DND-41 (cell line): ENCODE data around the gene ACOXL.

ENCODE experiments used
- ATAC-seq: fragments of 200-7000 bp; cut with Tn5 transposase; 3 replicates; pipeline ENCODE4 v1.9.1; 2021; ENCODE audit warnings: low read depth; ENCODE audit not compliant: insufficient read depth
- DNase-seq: peaks from one replicate; pipeline ENCODE4 v3.0.0-alpha.2; 2020
- H2AFZ ChIP-seq: 2 replicates; pipeline ENCODE4 v1.6.0; 2012; ENCODE audit warnings: low read depth, low read length
- H3K27ac ChIP-seq: 2 replicates; pipeline ENCODE4 v1.5.1; 2012; ENCODE audit warnings: low read length, inconsistent platforms
- H3K27me3 ChIP-seq: fragments of 200-600 bp; sonication (generic); 2 replicates; pipeline ENCODE4 v1.6.0; 2012; ENCODE audit warnings: low read length, mild to moderate bottlenecking, inconsistent platforms; ENCODE audit not compliant: insufficient read depth, poor library complexity
- H3K36me3 ChIP-seq: 2 replicates; pipeline ENCODE4 v1.5.1; 2012; ENCODE audit warnings: low read length, inconsistent platforms; ENCODE audit not compliant: insufficient read depth
- H3K4me1 ChIP-seq: 2 replicates; pipeline ENCODE4 v1.5.1; 2012; ENCODE audit warnings: mild to moderate bottlenecking, low read length; ENCODE audit not compliant: insufficient read depth
- H3K4me2 ChIP-seq: 2 replicates; pipeline ENCODE4 v1.6.0; 2012; ENCODE audit warnings: mild to moderate bottlenecking, moderate library complexity, low read length, inconsistent platforms; ENCODE audit not compliant: insufficient read depth
- H3K4me3 ChIP-seq, 2 experiments: fragments of 200-600 bp in 1 of 2; shearing (Covaris generic) in 1 of 2; 2 replicates each; pipeline ENCODE4 v1.5.1; 2012 to 2016; ENCODE audit warnings: inconsistent platforms in 2 of 2, low read length in 2 of 2, mild to moderate bottlenecking in 2 of 2, low read depth in 1 of 2, moderate library complexity in 1 of 2
- H3K79me2 ChIP-seq: 2 replicates; pipeline ENCODE4 v1.6.0; 2012; ENCODE audit warnings: low read length, inconsistent platforms; ENCODE audit not compliant: insufficient read depth
- H3K9ac ChIP-seq: 2 replicates; pipeline ENCODE4 v1.6.0; 2012; ENCODE audit warnings: low read depth, mild to moderate bottlenecking, inconsistent platforms, low read length, moderate library complexity
- H3K9me3 ChIP-seq: 2 replicates; pipeline ENCODE4 v1.5.1; 2012; ENCODE audit warnings: low read length, moderate library complexity, mild to moderate bottlenecking, inconsistent platforms; ENCODE audit not compliant: insufficient read depth, severe bottlenecking
- H4K20me1 ChIP-seq: 2 replicates; pipeline ENCODE4 v1.6.0; 2012; ENCODE audit warnings: low read length; ENCODE audit not compliant: insufficient read depth
- EZH2 ChIP-seq: IDR thresholded peaks from 3 replicates; pipeline ENCODE4 v1.6.1; 2012; ENCODE audit warnings: borderline replicate concordance, low read depth, mild to moderate bottlenecking, moderate library complexity, low read length, inconsistent platforms; ENCODE audit not compliant: severe bottlenecking
- TF ChIP-seq, protein P1 (sequence below): IDR thresholded peaks from 2 replicates; pipeline ENCODE4 v1.5.1; 2012; ENCODE audit warnings: borderline replicate concordance, low read length, moderate library complexity, mild to moderate bottlenecking; ENCODE audit not compliant: poor library complexity, severe bottlenecking; ENCODE audit errors: extremely low read depth

The ACOXL gene

DNA sequence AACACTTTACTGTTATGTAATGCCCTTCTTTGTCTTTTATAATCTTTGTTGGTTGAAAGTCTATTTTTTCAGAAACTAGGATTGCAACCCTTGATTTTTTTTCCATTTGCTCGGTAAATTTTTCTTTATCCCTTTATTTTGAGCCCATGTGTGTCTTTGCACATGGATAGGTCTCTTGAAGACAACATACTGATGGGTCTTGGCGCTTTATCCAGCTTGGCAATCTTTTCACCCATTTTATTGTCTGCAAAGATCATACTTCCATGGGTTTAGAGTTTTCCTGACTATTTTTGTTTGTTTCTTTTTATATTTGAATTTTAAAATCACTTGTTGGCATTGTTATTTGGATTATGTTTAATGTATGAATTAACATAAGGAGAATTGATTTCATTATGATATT lies 27.0 kb downstream of the ACOXL start:
- DNase-seq (no peak), ATAC-seq (no peak)
- H3K4me3 ChIP-seq: no peak overlapping the region
- H3K9me3 ChIP-seq: peaks cover 26% of the 10 kb centered on the region
- no peak overlapping the region for H3K27ac ChIP-seq
- H4K20me1 ChIP-seq: no peaks in the 10 kb centered on the region
- no peaks in the 10 kb centered on the region for H3K36me3 ChIP-seq
- no peak overlapping the region for H3K4me2 ChIP-seq
- H2AFZ ChIP-seq: no peak overlapping the region
- peaks cover 8% of the 10 kb centered on the region for H3K4me1 ChIP-seq
- TF ChIP-seq EZH2: no peak
- TF ChIP-seq, protein P1, sequence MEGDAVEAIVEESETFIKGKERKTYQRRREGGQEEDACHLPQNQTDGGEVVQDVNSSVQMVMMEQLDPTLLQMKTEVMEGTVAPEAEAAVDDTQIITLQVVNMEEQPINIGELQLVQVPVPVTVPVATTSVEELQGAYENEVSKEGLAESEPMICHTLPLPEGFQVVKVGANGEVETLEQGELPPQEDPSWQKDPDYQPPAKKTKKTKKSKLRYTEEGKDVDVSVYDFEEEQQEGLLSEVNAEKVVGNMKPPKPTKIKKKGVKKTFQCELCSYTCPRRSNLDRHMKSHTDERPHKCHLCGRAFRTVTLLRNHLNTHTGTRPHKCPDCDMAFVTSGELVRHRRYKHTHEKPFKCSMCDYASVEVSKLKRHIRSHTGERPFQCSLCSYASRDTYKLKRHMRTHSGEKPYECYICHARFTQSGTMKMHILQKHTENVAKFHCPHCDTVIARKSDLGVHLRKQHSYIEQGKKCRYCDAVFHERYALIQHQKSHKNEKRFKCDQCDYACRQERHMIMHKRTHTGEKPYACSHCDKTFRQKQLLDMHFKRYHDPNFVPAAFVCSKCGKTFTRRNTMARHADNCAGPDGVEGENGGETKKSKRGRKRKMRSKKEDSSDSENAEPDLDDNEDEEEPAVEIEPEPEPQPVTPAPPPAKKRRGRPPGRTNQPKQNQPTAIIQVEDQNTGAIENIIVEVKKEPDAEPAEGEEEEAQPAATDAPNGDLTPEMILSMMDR: no peak
- H3K27me3 ChIP-seq: no peaks in the 10 kb centered on the region
- no peak overlapping the region for H3K9ac ChIP-seq
- H3K79me2 ChIP-seq: no peaks in the 10 kb centered on the region

GRCh38 chr2:110764931-110765330 lies 32.6 kb downstream of the ACOXL start:
- Histone ChIP-seq H3K9ac (no peak overlapping the region), H3K9me3 (peaks cover 19% of the 10 kb centered on the region), H4K20me1 (no peaks in the 10 kb centered on the region), H2AFZ (no peak overlapping the region), H3K79me2 (no peaks in the 10 kb centered on the region), H3K27ac (no peak overlapping the region), H3K4me3 (no peak overlapping the region), H3K36me3 (no peaks in the 10 kb centered on the region), H3K4me2 (no peak overlapping the region), H3K27me3 (no peaks in the 10 kb centered on the region), H3K4me1 (no peaks in the 10 kb centered on the region)
- DNase-seq (no peak), ATAC-seq (no peak)
- TF ChIP-seq, protein P1: no peak
- no peak for TF ChIP-seq EZH2

- no peak overlapping the region for H3K9ac ChIP-seq
- H3K4me1 ChIP-seq: no peaks in the 10 kb centered on the region
- no peak for TF ChIP-seq EZH2
- TF ChIP-seq, protein P1: no peak
- H2AFZ ChIP-seq: no peak overlapping the region
- H3K4me3 ChIP-seq: no peak overlapping the region
- DNase-seq (no peak), ATAC-seq (no peak)
- no peaks in the 10 kb centered on the region for H3K27me3 ChIP-seq
- H3K9me3 ChIP-seq: peaks cover 15% of the 10 kb centered on the region
- no peak overlapping the region for H3K27ac ChIP-seq
- no peaks in the 10 kb centered on the region for H4K20me1 ChIP-seq
- no peaks in the 10 kb centered on the region for H3K36me3 ChIP-seq
- H3K79me2 ChIP-seq: no peaks in the 10 kb centered on the region
- H3K4me2 ChIP-seq: no peak overlapping the region
Measured at GRCh38 chr2:110766291-110766690, 33.9 kb downstream of the ACOXL start.

- no peak for DNase-seq
- Histone ChIP-seq H3K4me2 (no peak overlapping the region), H3K9ac (no peak overlapping the region), H3K4me3 (no peak overlapping the region), H3K27ac (no peak overlapping the region), H3K36me3 (no peaks in the 10 kb centered on the region), H3K27me3 (no peaks in the 10 kb centered on the region), H2AFZ (no peak overlapping the region), H3K79me2 (no peaks in the 10 kb centered on the region), H3K4me1 (no peaks in the 10 kb centered on the region), H3K9me3 (peaks cover 3% of the 10 kb centered on the region), H4K20me1 (no peaks in the 10 kb centered on the region)
- ATAC-seq: no peak
- TF ChIP-seq EZH2: no peak
- TF ChIP-seq, protein P1: no peak
Measured at GRCh38 chr2:110768591-110768990, 36.2 kb downstream of the ACOXL start.
